Vagina (tissue), 2 donors: Measurements from ENCODE around the gene HSPA9.

Experiments used
- POLR2A ChIP-seq, 2 donors: fragments of 450-650 bp; IDR thresholded peaks; one replicate each; pipeline ENCODE4 v1.6.1; 2017; ENCODE audit warnings: antibody characterized with exemption in 2 of 2, mild to moderate bottlenecking in 2 of 2, moderate library complexity in 2 of 2
- POLR2AphosphoS5 ChIP-seq, 2 donors: sonication (generic); formaldehyde crosslinking; IDR thresholded peaks; one replicate each; pipeline ENCODE4 v1.9.0; 2017; ENCODE audit warnings: antibody characterized with exemption in 2 of 2, mild to moderate bottlenecking in 2 of 2, low read depth in 1 of 2; ENCODE audit not compliant: insufficient read depth in 1 of 2
- TF ChIP-seq, protein P1 (sequence below), 3 experiments: fragments of 450-650 bp in 2 of 3; fragments of 200-600 bp in 1 of 3; sonication (generic) in 1 of 3; IDR thresholded peaks; one replicate each; pipeline ENCODE4 v1.5.1; 2017 to 2019; ENCODE audit warnings: antibody characterized with exemption in 3 of 3, mild to moderate bottlenecking in 2 of 3, moderate library complexity in 2 of 3

DNA sequence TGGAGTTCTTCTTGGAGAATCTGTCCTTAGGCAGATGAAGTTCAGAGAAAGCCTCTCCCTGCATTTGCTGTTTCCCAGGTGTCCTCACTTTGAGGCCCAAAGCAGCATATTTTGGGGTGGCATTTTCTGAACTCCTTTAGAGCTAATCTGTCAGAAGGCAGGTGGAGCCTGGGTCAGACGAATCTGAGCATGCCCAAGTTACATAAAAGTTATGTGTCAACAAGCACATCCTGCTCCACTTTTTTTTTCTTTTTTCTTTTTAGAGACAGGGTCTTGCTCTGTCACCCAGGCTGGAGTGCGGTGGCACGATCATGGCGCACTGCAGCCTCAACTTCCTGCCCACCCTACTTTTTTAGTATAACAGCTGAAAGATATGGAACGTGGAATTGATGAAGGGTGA is 41.3 kb upstream of the HSPA9 start:
- TF ChIP-seq, protein P1, sequence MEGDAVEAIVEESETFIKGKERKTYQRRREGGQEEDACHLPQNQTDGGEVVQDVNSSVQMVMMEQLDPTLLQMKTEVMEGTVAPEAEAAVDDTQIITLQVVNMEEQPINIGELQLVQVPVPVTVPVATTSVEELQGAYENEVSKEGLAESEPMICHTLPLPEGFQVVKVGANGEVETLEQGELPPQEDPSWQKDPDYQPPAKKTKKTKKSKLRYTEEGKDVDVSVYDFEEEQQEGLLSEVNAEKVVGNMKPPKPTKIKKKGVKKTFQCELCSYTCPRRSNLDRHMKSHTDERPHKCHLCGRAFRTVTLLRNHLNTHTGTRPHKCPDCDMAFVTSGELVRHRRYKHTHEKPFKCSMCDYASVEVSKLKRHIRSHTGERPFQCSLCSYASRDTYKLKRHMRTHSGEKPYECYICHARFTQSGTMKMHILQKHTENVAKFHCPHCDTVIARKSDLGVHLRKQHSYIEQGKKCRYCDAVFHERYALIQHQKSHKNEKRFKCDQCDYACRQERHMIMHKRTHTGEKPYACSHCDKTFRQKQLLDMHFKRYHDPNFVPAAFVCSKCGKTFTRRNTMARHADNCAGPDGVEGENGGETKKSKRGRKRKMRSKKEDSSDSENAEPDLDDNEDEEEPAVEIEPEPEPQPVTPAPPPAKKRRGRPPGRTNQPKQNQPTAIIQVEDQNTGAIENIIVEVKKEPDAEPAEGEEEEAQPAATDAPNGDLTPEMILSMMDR (IDR thresholded peaks at IDR 0.05) = no peak
- TF ChIP-seq POLR2A (IDR thresholded peaks at IDR 0.05) (no peak), POLR2AphosphoS5 (IDR thresholded peaks at IDR 0.05; ENCODE audit: insufficient read depth in 1 of 2, low read depth in 1 of 2) (no peak)
